AG09309 (cell line): ENCODE measurements around the gene NEMP2.

ENCODE experiments used
- DNase-seq: peaks from one replicate; pipeline ENCODE4 v3.0.0-alpha.2; 2010; ENCODE audit warnings: low read depth
- H3K4me3 ChIP-seq: 2 replicates; pipeline ENCODE4 v1.5.1; 2011; ENCODE audit warnings: mild to moderate bottlenecking, low read depth, low read length, moderate library complexity; ENCODE audit not compliant: control insufficient read depth
- CTCF ChIP-seq: IDR thresholded peaks from 2 replicates; pipeline ENCODE4 v1.5.1; 2011; ENCODE audit warnings: mild to moderate bottlenecking, low read depth, low read length, inconsistent platforms; ENCODE audit not compliant: insufficient read depth, control insufficient read depth; ENCODE audit errors: missing control alignments

Gene NEMP2

GRCh38 chr2:190528521-190529001, 6.0 kb downstream of the NEMP2 start:
- no peak for TF ChIP-seq CTCF
- no peak overlapping the region for H3K4me3 ChIP-seq
- peak; percentile 67 for DNase-seq

DNA sequence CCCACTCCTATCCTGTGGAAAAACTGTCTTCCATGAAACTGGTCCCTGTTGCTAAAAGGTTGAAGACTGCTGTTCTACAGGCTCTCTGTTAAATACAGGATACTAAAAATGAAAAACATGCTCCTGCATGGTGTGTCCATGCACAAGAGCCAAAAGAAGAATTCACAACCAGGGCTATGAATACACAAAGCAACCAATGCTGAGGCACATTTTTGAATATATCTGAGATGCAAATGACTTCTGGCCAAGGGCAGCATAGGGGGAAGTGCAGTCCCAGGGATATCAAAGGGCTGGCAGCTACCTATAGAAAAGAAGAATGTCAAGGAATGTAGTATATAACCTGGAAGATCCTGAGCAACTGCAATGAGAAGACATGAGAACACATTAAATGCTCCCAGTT, 6.6 kb downstream of the NEMP2 start:
- no peak for TF ChIP-seq CTCF
- no peak overlapping the region for H3K4me3 ChIP-seq
- no peak for DNase-seq

DNA sequence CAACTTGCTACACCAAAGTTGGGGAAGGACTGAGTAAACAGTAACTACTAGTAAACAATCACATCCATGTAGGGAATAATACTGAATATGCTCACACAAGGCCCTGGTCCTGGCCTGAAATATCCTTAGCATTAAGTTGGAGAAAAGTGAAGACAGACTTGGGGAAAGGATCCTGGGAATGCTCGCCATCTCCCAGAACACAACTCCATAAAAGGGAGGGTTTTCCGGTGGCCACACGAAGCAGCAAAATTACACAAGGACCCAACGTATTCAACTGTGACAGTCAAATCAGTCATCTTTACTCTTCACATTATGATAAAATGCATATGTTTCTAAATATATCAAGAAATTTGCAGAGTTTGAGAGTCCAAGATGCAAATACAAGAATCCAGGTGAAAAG, 7.3 kb downstream of the NEMP2 start:
- no peak for DNase-seq
- no peak overlapping the region for H3K4me3 ChIP-seq
- no peak for TF ChIP-seq CTCF

GRCh38 chr2:190526105-190526750, 8.3 kb downstream of the NEMP2 start:
- no peak overlapping the region for H3K4me3 ChIP-seq
- no peak for DNase-seq
- no peak for TF ChIP-seq CTCF

GRCh38 chr2:190524928-190525327, 9.6 kb downstream of the NEMP2 start:
- H3K4me3 ChIP-seq = no peak overlapping the region
- TF ChIP-seq CTCF = no peak

DNA sequence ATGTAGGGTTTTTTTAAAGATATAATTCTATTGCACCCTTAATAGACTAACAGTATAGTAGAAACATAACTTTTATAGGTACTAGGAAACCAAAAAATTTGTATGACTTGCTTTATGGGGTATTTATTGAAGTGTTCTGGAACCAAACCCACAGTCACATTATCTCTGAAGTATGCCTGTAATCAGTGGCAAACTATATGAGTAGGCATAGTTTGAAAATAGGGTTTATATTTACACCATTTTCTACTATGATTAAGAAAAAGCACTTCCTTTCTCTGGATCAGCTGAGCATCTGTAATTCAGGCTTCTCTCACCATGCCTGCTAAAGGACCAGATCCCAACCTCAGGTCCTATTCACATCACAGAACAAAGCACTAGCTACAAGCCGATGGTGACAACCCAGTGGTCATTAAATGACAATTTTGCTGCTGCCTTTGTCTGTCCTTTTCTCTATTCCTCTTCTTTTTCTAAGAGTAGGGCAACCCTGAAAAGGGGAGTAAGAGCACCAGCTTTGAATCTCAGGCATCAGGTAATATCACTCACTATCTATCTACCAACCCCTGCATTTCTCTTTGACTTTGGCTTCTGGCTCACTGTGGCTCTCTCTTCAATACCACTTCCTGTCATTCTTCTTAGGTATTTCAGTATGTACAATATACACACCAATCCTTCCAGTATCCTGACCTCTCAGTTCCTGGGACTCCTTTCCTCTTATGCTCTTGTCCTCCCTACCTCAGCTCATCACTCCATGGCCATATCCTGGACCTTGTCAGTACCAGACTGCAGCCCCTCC, 14.4 kb downstream of the NEMP2 start:
- no peak for TF ChIP-seq CTCF
- DNase-seq = no peak
- no peak overlapping the region for H3K4me3 ChIP-seq

More at GRCh38 chr2:190524928-190525327, 9.6 kb downstream of the NEMP2 start:
- DNase-seq = no peak
